Stomach (tissue), 9 donors: ENCODE measurements around the gene KLHDC8A. TPM values are rescaled to one million over a fixed set of nuclear protein-coding genes. Genes with fewer than 3 reads are reported as not detected.
A peak's percentile ranks its signal among the peaks of the same experiment; 100 is the strongest.

ENCODE experiments used
- DNase-seq, 2 donors: peaks; one replicate each; pipeline versions ENCODE4 v3.0.0 to v3.0.0-alpha.2; 2013 to 2019
- H3K27ac ChIP-seq, 5 donors: fragments of 200-600 bp in 4 of 5; sonication (generic) in 4 of 5; one replicate each; pipeline ENCODE4 v1.5.1; 2013 to 2019; ENCODE audit warnings: mild to moderate bottlenecking in 1 of 5, moderate library complexity in 1 of 5
- H3K27me3 ChIP-seq, 3 donors: fragments of 200-600 bp; sonication (generic); one replicate each; pipeline ENCODE4 v1.5.1; 2017 to 2019; ENCODE audit warnings: mixed run types in 1 of 3
- H3K36me3 ChIP-seq, 4 donors: fragments of 200-600 bp; sonication (generic); 1 replicate in 3 of 4; 2 replicates in 1 of 4; pipeline ENCODE4 v1.5.1; 2016 to 2019
- H3K4me1 ChIP-seq, 4 donors: fragments of 200-600 bp; sonication (generic); one replicate each; pipeline ENCODE4 v1.5.1; 2016 to 2019
- H3K4me3 ChIP-seq, 4 donors: fragments of 200-600 bp; sonication (generic) in 3 of 4; one replicate each; pipeline ENCODE4 v1.5.1; 2016 to 2019; ENCODE audit warnings: mild to moderate bottlenecking in 1 of 4
- H3K9me3 ChIP-seq, 4 donors: fragments of 200-600 bp; sonication (generic); one replicate each; pipeline ENCODE4 v1.5.1; 2016 to 2019
- EP300 ChIP-seq: sonication (generic); formaldehyde crosslinking; IDR thresholded peaks from one replicate; pipeline ENCODE4 v1.6.1; 2017; ENCODE audit warnings: antibody characterized with exemption
- POLR2A ChIP-seq, 4 donors: fragments of 450-650 bp; IDR thresholded peaks; one replicate each; pipeline ENCODE4 v1.6.1; 2016; ENCODE audit warnings: antibody characterized with exemption in 4 of 4, control low read depth in 2 of 4, mild to moderate bottlenecking in 1 of 4, moderate library complexity in 1 of 4
- POLR2AphosphoS5 ChIP-seq, 3 donors: sonication (generic); formaldehyde crosslinking; IDR thresholded peaks; one replicate each; pipeline ENCODE4 v1.6.1; 2016; ENCODE audit warnings: antibody characterized with exemption in 3 of 3
- WGBS, 5 donors: extraction: QIAGEN DNeasy Blood & Tissue Kit in 3 of 5; methylation state at CpG; one replicate each; pipeline versions ENCODE4 v1.1.5 to v1.1.7; 2013 to 2018; 5-methylcytosine and 5-hydroxymethylcytosine counted together
- intact Hi-C: fragments of 100-400 bp; cut with DNase I; formaldehyde crosslinking; loops from one replicate; pipeline ENCODE4 v1.15.1; 2023; ENCODE audit warnings: low total_unique reads
- polyA plus RNA-seq, 3 donors: library from polyadenylated mRNA; stranded (reverse); fragments of 200-250 nt; gene quantifications; one replicate each; pipeline ENCODE4 v1.2.3, GENCODE V29; 2013
- total RNA-seq, 5 donors: library from RNA; depleted of rRNA; stranded (reverse); fragments of >200 nt; gene quantifications; one replicate each; pipeline versions ENCODE4 v1.1.0 to v1.2.3, GENCODE V29; 2014 to 2016
- TF ChIP-seq, protein P1 (sequence below), 7 experiments: fragments of 450-650 bp in 4 of 7; fragments of 200-600 bp in 3 of 7; sonication (generic) in 3 of 7; IDR thresholded peaks; one replicate each; pipeline ENCODE4 v1.5.1; 2016 to 2019; ENCODE audit warnings: antibody characterized with exemption in 7 of 7, control low read depth in 2 of 7, mild to moderate bottlenecking in 1 of 7
- donor health status: healthy with polysubstance abuse.
- donor health status: Bipolar disorder and iron deficiency.
- donor health status: healthy.

The KLHDC8A gene
- total and polyA plus RNA-seq, 8 donors: 0.72 to 6.9 (median 2.8) TPM; not detected in 2

DNA sequence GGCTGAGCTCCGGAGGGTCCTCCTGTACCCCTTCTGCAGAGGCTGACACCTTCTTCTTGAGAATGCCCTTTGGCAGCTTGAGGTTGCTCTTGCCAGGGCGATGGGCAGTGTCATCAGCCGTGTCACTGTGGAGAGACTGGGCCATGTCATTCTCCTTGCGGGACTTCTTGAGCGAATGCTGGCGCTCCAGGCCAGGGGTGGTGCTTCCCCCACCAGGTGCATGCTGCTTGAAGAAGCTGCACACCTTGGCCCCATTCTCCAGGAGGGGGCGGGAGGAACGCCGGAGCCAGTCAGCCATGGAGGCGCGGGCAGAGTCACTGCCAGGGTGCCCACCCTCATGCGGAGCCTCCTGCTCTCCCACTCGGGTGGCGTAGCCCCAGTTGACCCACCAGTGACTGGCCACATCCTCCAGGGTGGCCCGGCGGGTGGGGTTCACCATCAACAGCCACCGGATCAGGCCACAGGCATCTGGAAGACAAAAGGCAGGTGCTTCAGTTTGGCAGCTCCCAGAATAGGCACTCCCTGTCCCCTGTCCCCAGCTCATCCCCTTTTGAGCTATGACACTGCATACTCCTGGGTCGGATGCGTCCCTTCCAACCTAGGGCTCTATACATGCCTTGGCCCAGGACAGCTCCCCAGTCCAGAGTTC lies 52.6 kb downstream of the KLHDC8A start:
- Histone ChIP-seq H3K4me3 (no peak overlapping the region), H3K36me3 (peaks cover 44 to 72% (median 64%) of the 10 kb centered on the region in 4 donors), H3K27me3 (no peaks in the 10 kb centered on the region), H3K9me3 (no peaks in the 10 kb centered on the region), H3K4me1 (peaks cover 11 to 19% (median 13%) of the 10 kb centered on the region in 4 donors), H3K27ac (no peak overlapping the region)
- TF ChIP-seq, protein P1, sequence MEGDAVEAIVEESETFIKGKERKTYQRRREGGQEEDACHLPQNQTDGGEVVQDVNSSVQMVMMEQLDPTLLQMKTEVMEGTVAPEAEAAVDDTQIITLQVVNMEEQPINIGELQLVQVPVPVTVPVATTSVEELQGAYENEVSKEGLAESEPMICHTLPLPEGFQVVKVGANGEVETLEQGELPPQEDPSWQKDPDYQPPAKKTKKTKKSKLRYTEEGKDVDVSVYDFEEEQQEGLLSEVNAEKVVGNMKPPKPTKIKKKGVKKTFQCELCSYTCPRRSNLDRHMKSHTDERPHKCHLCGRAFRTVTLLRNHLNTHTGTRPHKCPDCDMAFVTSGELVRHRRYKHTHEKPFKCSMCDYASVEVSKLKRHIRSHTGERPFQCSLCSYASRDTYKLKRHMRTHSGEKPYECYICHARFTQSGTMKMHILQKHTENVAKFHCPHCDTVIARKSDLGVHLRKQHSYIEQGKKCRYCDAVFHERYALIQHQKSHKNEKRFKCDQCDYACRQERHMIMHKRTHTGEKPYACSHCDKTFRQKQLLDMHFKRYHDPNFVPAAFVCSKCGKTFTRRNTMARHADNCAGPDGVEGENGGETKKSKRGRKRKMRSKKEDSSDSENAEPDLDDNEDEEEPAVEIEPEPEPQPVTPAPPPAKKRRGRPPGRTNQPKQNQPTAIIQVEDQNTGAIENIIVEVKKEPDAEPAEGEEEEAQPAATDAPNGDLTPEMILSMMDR (IDR thresholded peaks at IDR 0.05): no peak
- TF ChIP-seq POLR2AphosphoS5 (IDR thresholded peaks at IDR 0.05): no peak
- no peak for TF ChIP-seq POLR2A (IDR thresholded peaks at IDR 0.05)
- no peak for TF ChIP-seq EP300
- WGBS, 5 donors: 92 to 96% (median 95%) methylated on average over 19 of the region's 19 CpGs
- intact Hi-C loops: no loop called here
- DNase-seq: no peak

DNA sequence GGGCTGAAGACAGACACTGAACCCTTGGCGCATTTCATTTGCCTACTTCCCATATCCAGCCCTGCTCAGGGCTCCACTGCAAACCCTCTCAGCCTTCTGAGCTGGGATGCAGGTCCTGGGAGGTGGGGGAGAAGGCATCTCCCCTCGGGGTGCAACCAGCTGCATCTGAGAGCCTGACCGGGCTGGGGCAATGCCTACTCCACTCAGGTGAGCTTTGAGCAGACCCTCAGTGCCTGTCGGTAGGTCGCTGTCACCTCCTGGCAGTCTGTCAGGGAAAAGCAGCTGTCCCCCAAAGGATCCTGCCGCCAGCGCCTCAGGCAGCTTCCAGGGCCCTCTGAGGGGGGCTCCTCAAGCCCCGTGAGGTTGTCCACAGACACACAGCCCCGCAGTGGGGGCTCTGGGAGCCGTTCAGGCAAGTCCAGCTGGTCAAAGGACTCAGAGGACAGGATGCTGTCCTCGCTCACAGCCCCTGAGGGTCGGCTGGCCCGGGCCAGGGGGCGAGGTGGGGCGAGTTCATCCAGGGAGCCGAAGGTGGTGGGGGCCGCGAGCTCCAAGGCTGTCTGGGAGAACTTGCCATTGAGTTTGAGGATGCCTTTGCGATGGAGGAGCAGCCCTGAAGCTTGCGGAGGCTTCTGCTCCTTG lies 53.4 kb downstream of the KLHDC8A start:
- no peak overlapping the region for H3K4me3 ChIP-seq
- intact Hi-C loops: no loop called here
- peaks cover 38 to 64% (median 57%) of the 10 kb centered on the region in 4 donors for H3K36me3 ChIP-seq
- TF ChIP-seq POLR2AphosphoS5 (IDR thresholded peaks at IDR 0.05): no peak
- no peak for TF ChIP-seq POLR2A (IDR thresholded peaks at IDR 0.05)
- TF ChIP-seq, protein P1 (IDR thresholded peaks at IDR 0.05): no peak
- no peak for TF ChIP-seq EP300
- H3K9me3 ChIP-seq: no peaks in the 10 kb centered on the region
- H3K27ac ChIP-seq: no peak overlapping the region
- H3K27me3 ChIP-seq: no peaks in the 10 kb centered on the region
- DNase-seq: no peak
- peaks cover 11 to 19% (median 13%) of the 10 kb centered on the region in 4 donors for H3K4me1 ChIP-seq
- 85 to 94% (median 92%) methylated on average over 8 to 20 of the region's 20 CpGs for WGBS, 5 donors

DNA sequence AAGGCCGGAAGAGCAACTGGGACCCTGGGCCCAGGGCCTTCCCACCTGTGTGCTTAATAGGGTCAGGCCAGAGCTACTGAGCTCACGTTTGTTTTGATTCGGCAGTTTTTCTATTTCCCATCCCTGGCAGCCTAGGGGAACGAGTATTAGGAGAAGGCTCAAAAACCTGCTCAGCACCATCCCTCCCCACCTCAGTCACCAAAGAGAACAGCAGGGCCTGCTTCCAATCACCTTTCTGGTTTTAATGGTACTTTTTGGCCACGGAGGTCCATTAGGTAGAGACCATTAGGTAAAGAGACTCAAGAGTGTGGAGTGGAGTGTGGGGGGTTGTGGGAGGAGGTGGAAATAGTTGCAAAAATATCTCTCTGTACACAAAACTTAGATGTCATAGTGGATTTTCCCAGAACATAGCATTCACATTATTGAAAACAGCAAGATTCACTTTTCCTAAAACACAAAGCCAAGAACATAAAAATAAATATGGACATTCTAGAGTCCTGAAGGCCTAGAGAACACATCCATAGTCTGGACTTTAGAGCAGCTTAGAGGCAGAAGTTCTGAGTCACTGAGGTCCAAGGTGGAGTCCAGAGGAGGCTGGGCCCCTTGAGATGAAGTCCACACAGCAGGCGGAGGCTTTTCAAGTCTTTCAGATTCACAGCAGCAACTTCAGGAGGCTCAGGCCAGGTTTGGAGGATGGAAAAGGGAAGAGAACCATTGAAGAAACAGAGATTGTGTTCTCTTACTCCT lies 54.7 kb downstream of the KLHDC8A start:
- no peak for DNase-seq
- Histone ChIP-seq H3K27ac (peak overlapping the region in 4 of 5 donors; percentile 2 to 48 (median 14)), H3K4me3 (no peak overlapping the region), H3K27me3 (no peaks in the 10 kb centered on the region), H3K36me3 (peaks cover 29 to 51% (median 44%) of the 10 kb centered on the region in 4 donors), H3K9me3 (no peaks in the 10 kb centered on the region), H3K4me1 (peaks cover 11 to 19% (median 13%) of the 10 kb centered on the region in 4 donors)
- WGBS, 5 donors: 56 to 72% (median 60%) methylated on average over 6 of the region's 6 CpGs
- intact Hi-C loops: no loop called here
- TF ChIP-seq POLR2A (IDR thresholded peaks at IDR 0.05): no peak
- no peak for TF ChIP-seq POLR2AphosphoS5 (IDR thresholded peaks at IDR 0.05)
- TF ChIP-seq EP300: no peak

DNA sequence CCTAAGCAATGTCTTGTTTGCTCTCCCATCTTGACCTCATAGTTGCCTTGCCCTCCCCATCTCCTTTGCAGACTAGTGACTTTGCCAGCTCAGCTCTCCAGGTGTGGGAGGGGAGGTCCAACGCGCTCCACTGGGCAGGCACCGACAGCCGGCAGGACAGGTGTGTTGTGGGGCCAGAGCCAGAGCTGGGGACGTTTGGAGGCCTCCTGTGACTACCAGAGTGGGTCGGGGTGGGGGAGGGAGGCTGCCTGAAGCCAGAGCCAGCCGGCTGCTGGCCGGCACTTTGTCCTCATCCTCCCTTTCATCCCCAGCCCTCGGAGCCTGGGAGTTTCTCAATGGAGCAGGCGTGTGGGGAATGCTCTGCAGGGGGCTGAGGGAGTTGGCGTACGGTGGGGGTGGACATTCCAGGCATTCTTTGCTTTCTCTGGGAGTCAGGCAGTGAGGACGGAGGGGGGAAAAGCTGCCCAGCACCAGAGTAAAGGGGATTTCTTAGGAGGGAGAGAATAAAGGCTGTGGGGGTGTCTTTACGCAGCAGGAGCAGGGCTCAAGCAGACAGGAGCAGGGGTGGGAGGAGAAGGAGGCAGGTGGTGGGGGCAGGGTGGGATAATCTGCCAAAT lies 55.4 kb downstream of the KLHDC8A start:
- peak in 1 of 3 donors; percentile 33 for TF ChIP-seq POLR2AphosphoS5 (IDR thresholded peaks at IDR 0.05)
- TF ChIP-seq EP300: no peak
- WGBS, 5 donors: 14 to 42% (median 24%) methylated on average over 13 to 14 of the region's 14 CpGs
- Histone ChIP-seq H3K4me1 (peaks cover 11 to 19% (median 13%) of the 10 kb centered on the region in 4 donors), H3K27ac (peak overlapping the region; percentile 2 to 48 (median 14)), H3K27me3 (no peaks in the 10 kb centered on the region), H3K4me3 (no peak overlapping the region), H3K9me3 (no peaks in the 10 kb centered on the region), H3K36me3 (peaks cover 29 to 44% (median 39%) of the 10 kb centered on the region in 4 donors)
- DNase-seq: peak; percentile 87 to 89
- intact Hi-C loops: no loop called here

DNA sequence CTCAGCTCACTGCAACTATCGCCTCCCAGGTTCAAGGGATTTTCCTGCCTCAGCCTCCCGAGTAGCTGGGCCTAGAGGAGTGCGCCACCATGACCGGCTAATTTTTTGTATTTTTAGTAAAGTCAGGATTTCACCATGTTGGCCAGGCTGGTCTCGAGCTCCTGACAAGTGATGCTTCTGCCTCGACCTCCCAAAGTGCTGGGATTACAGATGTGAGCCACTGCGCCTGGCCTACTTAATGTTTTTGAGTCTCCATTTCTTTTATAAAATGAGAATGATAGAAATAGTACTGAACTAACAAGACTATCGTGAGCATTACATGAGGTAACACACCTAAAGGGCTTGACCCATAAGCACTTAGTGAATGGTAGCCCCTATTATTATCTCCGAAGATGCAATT lies 56.6 kb downstream of the KLHDC8A start:
- WGBS, 5 donors: 80 to 93% (median 91%) methylated on average over 9 of the region's 9 CpGs
- Histone ChIP-seq H3K4me1 (peaks cover 11 to 19% (median 13%) of the 10 kb centered on the region in 4 donors), H3K4me3 (no peak overlapping the region), H3K36me3 (peaks cover 23 to 32% (median 27%) of the 10 kb centered on the region in 4 donors), H3K9me3 (no peaks in the 10 kb centered on the region), H3K27me3 (no peaks in the 10 kb centered on the region), H3K27ac (no peak overlapping the region)
- intact Hi-C loops: no loop called here
- no peak for DNase-seq
- TF ChIP-seq POLR2AphosphoS5 (IDR thresholded peaks at IDR 0.05) (no peak), POLR2A (IDR thresholded peaks at IDR 0.05) (no peak), EP300 (no peak)
- TF ChIP-seq, protein P1 (IDR thresholded peaks at IDR 0.05): no peak
